ENCODE data around the gene ABI1. TPM values are rescaled to one million over a fixed set of nuclear protein-coding genes. Genes with fewer than 3 reads are reported as not detected.
"Not testable (repeated sequence)": the region's sequence is repeated elsewhere in the genome, so short reads cannot be mapped to it uniquely, and the experiment has no call there.

The ABI1 gene
- total RNA-seq, 3 donors from 2014 or later (not counting 1 experiment from before 2014, with no cell fraction given), result 94.8 to 116 (median 113) TPM

GRCh38 chr10:26859241-26860101, 1.3 kb downstream of the ABI1 start:
- DNase-seq, result peak in 1 of 2 donors; percentile 21
- H3K27me3 ChIP-seq (ENCODE audit: control insufficient read depth, insufficient read depth, low read length), result no peaks in the 10 kb centered on the region
- peak overlapping the region; percentile 95 for H3K4me3 Mint-ChIP-seq
- peak overlapping the region; percentile 78 for H3K4me3 ChIP-seq (ENCODE audit: low read length)
- peaks cover 26% of the 10 kb centered on the region for H3K4me1 ChIP-seq (ENCODE audit: control insufficient read depth, insufficient read depth, low read length)
- peaks cover 55 to 58% of the 10 kb centered on the region in 2 donors for H3K4me1 Mint-ChIP-seq
- WGBS (ENCODE audit: insufficient coverage), result 2% methylated on average over 10 of the region's 15 CpGs
- no peak for ATAC-seq
- no peaks in the 10 kb centered on the region for H3K36me3 Mint-ChIP-seq
- TF ChIP-seq, protein P1, sequence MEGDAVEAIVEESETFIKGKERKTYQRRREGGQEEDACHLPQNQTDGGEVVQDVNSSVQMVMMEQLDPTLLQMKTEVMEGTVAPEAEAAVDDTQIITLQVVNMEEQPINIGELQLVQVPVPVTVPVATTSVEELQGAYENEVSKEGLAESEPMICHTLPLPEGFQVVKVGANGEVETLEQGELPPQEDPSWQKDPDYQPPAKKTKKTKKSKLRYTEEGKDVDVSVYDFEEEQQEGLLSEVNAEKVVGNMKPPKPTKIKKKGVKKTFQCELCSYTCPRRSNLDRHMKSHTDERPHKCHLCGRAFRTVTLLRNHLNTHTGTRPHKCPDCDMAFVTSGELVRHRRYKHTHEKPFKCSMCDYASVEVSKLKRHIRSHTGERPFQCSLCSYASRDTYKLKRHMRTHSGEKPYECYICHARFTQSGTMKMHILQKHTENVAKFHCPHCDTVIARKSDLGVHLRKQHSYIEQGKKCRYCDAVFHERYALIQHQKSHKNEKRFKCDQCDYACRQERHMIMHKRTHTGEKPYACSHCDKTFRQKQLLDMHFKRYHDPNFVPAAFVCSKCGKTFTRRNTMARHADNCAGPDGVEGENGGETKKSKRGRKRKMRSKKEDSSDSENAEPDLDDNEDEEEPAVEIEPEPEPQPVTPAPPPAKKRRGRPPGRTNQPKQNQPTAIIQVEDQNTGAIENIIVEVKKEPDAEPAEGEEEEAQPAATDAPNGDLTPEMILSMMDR (IDR thresholded peaks at IDR 0.05), result no peak
- intact Hi-C loops (cut with micrococcal nuclease), result loop anchor here (2.0 to 10.0 kb wide), 8 partner anchors 23 to 1675 kb away; partner anchors contain the start of genes APBB1IP, MASTL, WAC and YME1L1
- H3K27me3 Mint-ChIP-seq (ENCODE audit: low read depth in 2 of 2), result peaks cover 3 to 7% of the 10 kb centered on the region in 2 donors
- H3K27ac ChIP-seq (ENCODE audit: low read length), result peak overlapping the region; percentile 91
- no peaks in the 10 kb centered on the region for H3K9me3 Mint-ChIP-seq
- H3K36me3 ChIP-seq (ENCODE audit: control insufficient read depth, insufficient read depth, low read length), result no peaks in the 10 kb centered on the region
- H3K9me3 ChIP-seq (ENCODE audit: control insufficient read depth, insufficient read depth, low read length), result no peaks in the 10 kb centered on the region
- peak overlapping the region; percentile 94 to 98 for H3K27ac Mint-ChIP-seq

DNA sequence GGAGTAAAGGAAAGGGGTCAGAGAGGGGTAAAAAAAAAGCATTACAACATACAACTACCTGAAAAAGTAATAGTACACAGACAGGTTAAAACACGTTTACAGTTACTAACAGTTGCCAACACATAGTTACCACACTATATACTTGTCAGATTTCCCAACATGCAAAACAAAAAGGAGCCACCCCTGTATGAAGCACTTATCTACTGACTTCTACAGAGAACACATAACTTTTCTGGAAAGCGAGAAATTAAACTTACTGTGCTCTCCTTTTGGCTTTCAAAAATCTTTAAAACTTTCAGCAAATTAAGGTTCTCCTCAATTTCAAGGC, 2.1 kb downstream of the ABI1 start:
- TF ChIP-seq, protein P1 (IDR thresholded peaks at IDR 0.05), result no peak
- intact Hi-C loops (cut with micrococcal nuclease), result loop anchor here (1.0 to 10.0 kb wide), 6 partner anchors 17 to 421 kb away; partner anchors contain the start of gene APBB1IP
- no peaks in the 10 kb centered on the region for H3K36me3 ChIP-seq (ENCODE audit: control insufficient read depth, insufficient read depth, low read length)
- Mint-ChIP-seq H3K4me1 (peaks cover 63 to 66% of the 10 kb centered on the region in 2 donors), H3K36me3 (no peaks in the 10 kb centered on the region), H3K27me3 (ENCODE audit: low read depth in 2 of 2) (peaks cover 3 to 6% of the 10 kb centered on the region in 2 donors), H3K4me3 (peak overlapping the region; percentile 95), H3K27ac (peak overlapping the region; percentile 94 to 98), H3K9me3 (no peaks in the 10 kb centered on the region)
- DNase-seq, result no peak
- peaks cover 26% of the 10 kb centered on the region for H3K4me1 ChIP-seq (ENCODE audit: control insufficient read depth, insufficient read depth, low read length)
- peak overlapping the region; percentile 78 for H3K4me3 ChIP-seq (ENCODE audit: low read length)
- WGBS (ENCODE audit: insufficient coverage), result 25% methylated on average over 2 of the region's 2 CpGs
- H3K27ac ChIP-seq (ENCODE audit: low read length), result peak overlapping the region; percentile 91
- ATAC-seq, result no peak
- H3K27me3 ChIP-seq (ENCODE audit: control insufficient read depth, insufficient read depth, low read length), result no peaks in the 10 kb centered on the region
- H3K9me3 ChIP-seq (ENCODE audit: control insufficient read depth, insufficient read depth, low read length), result no peaks in the 10 kb centered on the region

DNA sequence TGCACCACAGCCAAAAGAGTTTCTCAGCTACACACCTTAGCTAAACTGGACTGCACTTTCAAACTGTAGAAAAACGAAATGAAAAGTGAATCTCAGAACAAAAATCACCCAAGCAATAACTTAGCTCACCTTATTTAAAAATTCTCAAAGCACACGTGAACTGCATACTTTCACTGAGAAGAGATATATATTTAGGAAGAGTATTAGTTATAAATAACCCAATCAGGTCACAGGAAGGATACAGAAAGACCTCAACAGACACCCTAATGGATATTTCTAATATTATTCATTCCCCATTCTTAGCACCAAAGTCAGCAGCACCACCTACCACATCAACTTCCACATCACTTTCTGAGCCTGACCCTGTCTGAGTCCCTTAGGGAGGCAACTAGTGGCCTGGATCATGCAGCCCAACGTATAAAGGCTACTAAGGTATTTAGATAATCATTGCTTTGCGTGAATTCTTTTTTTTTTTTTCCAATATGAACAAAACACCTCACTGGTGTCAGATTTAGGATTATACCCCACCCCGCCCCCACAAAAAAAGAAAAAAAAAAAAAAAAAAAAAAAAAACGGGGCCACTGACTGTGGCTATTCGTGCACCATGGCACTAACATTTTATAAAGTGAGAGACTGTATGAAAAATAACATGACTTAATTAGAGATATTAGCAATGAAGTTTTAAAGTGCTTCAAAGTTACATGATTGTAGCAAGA, 2.6 kb downstream of the ABI1 start:
- H3K36me3 ChIP-seq (ENCODE audit: control insufficient read depth, insufficient read depth, low read length), result no peaks in the 10 kb centered on the region
- peak overlapping the region; percentile 91 for H3K27ac ChIP-seq (ENCODE audit: low read length)
- intact Hi-C loops (cut with micrococcal nuclease), result loop anchor here (1.0 to 10.0 kb wide), 6 partner anchors 17 to 421 kb away; partner anchors contain the start of gene APBB1IP
- peak overlapping the region; percentile 95 for H3K4me3 Mint-ChIP-seq
- no peaks in the 10 kb centered on the region for H3K9me3 Mint-ChIP-seq
- no peak for DNase-seq
- no peak overlapping the region for H3K4me3 ChIP-seq (ENCODE audit: low read length)
- no peaks in the 10 kb centered on the region for H3K36me3 Mint-ChIP-seq
- no peak for ATAC-seq
- H3K27me3 Mint-ChIP-seq (ENCODE audit: low read depth in 2 of 2), result peaks cover 0 to 1% of the 10 kb centered on the region in 2 donors
- no peaks in the 10 kb centered on the region for H3K9me3 ChIP-seq (ENCODE audit: control insufficient read depth, insufficient read depth, low read length)
- TF ChIP-seq, protein P1 (IDR thresholded peaks at IDR 0.05), result no peak
- WGBS (ENCODE audit: insufficient coverage), result 11% methylated on average over 3 of the region's 7 CpGs
- H3K27ac Mint-ChIP-seq, result peak overlapping the region; percentile 94 to 98
- H3K27me3 ChIP-seq (ENCODE audit: control insufficient read depth, insufficient read depth, low read length), result no peaks in the 10 kb centered on the region
- H3K4me1 Mint-ChIP-seq, result peaks cover 67 to 68% of the 10 kb centered on the region in 2 donors
- peaks cover 26% of the 10 kb centered on the region for H3K4me1 ChIP-seq (ENCODE audit: control insufficient read depth, insufficient read depth, low read length)

- Mint-ChIP-seq H3K4me3 (peak overlapping the region; percentile 95), H3K4me1 (peaks cover 67 to 68% of the 10 kb centered on the region in 2 donors), H3K27ac (peak overlapping the region; percentile 94 to 98)
- not testable (repeated sequence) for H3K27me3 ChIP-seq (ENCODE audit: control insufficient read depth, insufficient read depth, low read length); H3K36me3 Mint-ChIP-seq; DNase-seq; H3K9me3 Mint-ChIP-seq; H3K27me3 Mint-ChIP-seq (ENCODE audit: low read depth in 2 of 2); H3K9me3 ChIP-seq (ENCODE audit: control insufficient read depth, insufficient read depth, low read length); H3K36me3 ChIP-seq (ENCODE audit: control insufficient read depth, insufficient read depth, low read length); H3K4me3 ChIP-seq (ENCODE audit: low read length); ATAC-seq
- H3K4me1 ChIP-seq (ENCODE audit: control insufficient read depth, insufficient read depth, low read length), result peaks cover 26% of the 10 kb centered on the region
- peak overlapping the region; percentile 18 for H3K27ac ChIP-seq (ENCODE audit: low read length)
- intact Hi-C loops (cut with micrococcal nuclease), result loop anchor here (5.0 to 10.0 kb wide), 5 partner anchors 80 to 420 kb away; partner anchors contain the start of gene APBB1IP
Measured at GRCh38 chr10:26857553-26857952, 3.2 kb downstream of the ABI1 start.

Data from natural killer cell (primary cell).